ENCODE measurements around the gene HEXIM2. TPM values are rescaled to one million over a fixed set of nuclear protein-coding genes. Genes with fewer than 3 reads are reported as not detected.
A peak's percentile ranks its signal among the peaks of the same experiment; 100 is the strongest.

HEXIM2 gene, protein sequence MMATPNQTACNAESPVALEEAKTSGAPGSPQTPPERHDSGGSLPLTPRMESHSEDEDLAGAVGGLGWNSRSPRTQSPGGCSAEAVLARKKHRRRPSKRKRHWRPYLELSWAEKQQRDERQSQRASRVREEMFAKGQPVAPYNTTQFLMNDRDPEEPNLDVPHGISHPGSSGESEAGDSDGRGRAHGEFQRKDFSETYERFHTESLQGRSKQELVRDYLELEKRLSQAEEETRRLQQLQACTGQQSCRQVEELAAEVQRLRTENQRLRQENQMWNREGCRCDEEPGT
- total RNA-seq (10 to 100 TPM in 1 of 2 donors, 1 to 10 TPM in 1; 7.6 to 10.6 TPM), polyA plus RNA-seq (1 to 10 TPM; 4.3 to 6.5 TPM)
- long read RNA-seq, donor 1, partial matches to known transcripts = 0 of 4 reads
- long read RNA-seq, donor 1, other reads (novel, unspliced or antisense) = 0 of 4 reads
- long read RNA-seq, donor 2, partial matches to known transcripts = 0 of 7 reads
- long read RNA-seq, donor 2, other reads (novel, unspliced or antisense) = 0 of 7 reads
- long read RNA-seq, donor 3 = 0 reads
- long read RNA-seq, donor 4, partial matches to known transcripts = 0 of 3 reads
- long read RNA-seq, donor 4, other reads (novel, unspliced or antisense) = 0 of 3 reads
- long read RNA-seq, donor 5, partial matches to known transcripts = 0 of 1 reads
- long read RNA-seq, donor 5, other reads (novel, unspliced or antisense) = 0 of 1 reads

DNA sequence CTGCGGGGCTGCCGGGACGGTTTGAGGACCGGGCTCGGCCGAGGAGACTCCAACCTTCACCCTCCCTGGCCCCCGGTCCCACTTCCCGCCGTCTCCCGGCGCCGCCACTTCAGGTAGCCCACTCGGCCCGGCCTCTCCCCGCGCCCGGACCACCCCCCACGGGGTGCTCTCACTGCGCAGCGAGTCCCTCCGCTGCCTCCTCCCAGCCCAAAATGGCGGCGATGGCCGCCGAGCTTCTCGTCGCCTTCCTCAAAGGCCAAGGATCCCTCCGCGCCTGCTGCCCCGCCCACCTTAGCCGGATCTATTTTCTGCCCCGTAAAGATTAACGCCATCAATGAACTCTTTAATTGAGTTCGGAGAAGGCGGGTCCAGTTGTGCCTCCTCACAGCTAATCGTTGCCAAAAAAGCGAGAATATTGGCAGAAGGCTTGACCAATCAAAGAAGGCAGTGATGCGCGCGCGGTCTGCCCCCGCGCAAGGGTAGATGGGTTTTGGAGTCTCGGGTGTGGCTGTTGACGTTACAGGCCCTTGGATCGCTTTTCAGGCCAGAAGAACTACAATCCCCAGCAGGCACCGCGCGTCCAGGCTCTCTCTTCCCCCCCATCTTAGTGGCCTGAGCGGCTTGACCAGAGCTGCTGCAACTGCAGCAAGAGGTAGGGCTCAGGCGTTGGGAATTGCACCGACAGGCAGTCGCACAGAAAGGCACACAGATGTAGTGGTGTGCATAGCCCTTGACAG, at the start of gene HEXIM2:
TSS of gene HEXIM2 (plus strand) at position 588 of the 737 bp plus-strand sequence. CDS start 919 bp downstream, outside the sequence.
- Histone ChIP-seq H3K4me1 (ENCODE audit: control insufficient read depth in 5 of 5, insufficient read depth in 5 of 5, low read length in 5 of 5) (peaks cover 0 to 38% (median 19%) of the 10 kb centered on the region in 5 donors), H3K9me3 (ENCODE audit: control insufficient read depth in 4 of 4, insufficient read depth in 3 of 4, low read length in 3 of 4) (no peaks in the 10 kb centered on the region)
- whole genome bisulfite sequencing, 2 donors = 1% methylated on average over 44 to 53 of the region's 53 CpGs

DNA sequence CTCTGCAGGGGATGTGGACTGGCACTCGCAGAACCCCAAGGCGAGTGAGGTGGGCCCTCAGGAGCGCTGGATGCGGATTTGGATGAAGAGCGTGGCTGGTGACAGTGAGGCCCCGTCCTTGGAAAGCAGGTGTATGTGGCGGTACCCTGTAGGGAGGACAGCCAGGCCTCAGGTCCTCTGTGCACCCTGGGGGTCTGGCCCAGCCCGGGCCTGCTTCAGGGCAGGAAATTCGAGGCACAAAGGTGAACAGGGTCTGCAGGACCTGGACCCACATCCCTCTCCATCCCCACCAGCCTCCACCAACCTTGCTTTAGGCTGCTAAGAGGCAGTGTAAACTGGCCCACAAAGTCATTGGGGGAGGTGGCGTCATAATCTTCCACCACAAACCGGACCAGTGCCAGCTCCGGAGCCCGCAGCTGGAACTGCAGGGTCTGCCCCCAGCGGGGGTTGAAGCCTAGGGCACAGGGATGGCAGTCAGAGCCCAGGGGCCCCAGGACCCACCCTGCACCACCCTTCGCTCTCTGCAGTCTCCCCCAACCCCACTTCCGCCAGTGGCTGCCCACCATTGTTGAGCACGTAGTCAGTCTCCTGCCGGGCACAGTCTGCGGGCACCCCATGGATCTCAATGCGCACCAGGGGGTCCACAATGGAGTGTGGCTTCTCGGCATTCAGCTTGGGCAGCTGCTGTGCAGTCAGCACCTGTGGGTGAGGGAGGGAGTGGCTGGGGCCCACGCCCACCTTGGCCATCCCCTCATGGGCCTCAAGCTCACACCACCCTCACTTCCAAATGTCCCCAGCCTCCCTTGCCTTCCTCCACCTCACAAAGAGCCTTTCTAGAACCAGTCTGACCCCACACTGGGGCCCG, 48.9 kb upstream of the HEXIM2 start:
- H3K9me3 ChIP-seq (ENCODE audit: control insufficient read depth in 4 of 4, insufficient read depth in 3 of 4, low read length in 3 of 4) = no peaks in the 10 kb centered on the region
- peaks cover 0 to 2% (median 0%) of the 10 kb centered on the region in 5 donors for H3K4me1 ChIP-seq (ENCODE audit: control insufficient read depth in 5 of 5, insufficient read depth in 5 of 5, low read length in 5 of 5)
- H3K27me3 ChIP-seq (ENCODE audit: control insufficient read depth in 3 of 3, insufficient read depth in 3 of 3, low read length in 2 of 3) = no peaks in the 10 kb centered on the region
- H3K9ac ChIP-seq (ENCODE audit: insufficient read depth in 1 of 2, low read length in 2 of 2) = no peak overlapping the region
- DNase-seq (no peak), ATAC-seq (ENCODE audit: insufficient read depth, low FRiP score) (no peak)
- H3K36me3 ChIP-seq (ENCODE audit: control insufficient read depth in 4 of 4, insufficient read depth in 4 of 4, low read length in 4 of 4) = peaks cover 0 to 15% (median 4%) of the 10 kb centered on the region in 4 donors
- no peak overlapping the region for H3K4me3 ChIP-seq
- H3K27ac ChIP-seq (ENCODE audit: low read depth in 1 of 2, low read length in 1 of 2) = no peak overlapping the region
- WGBS, 2 donors = 95 to 96% methylated on average over 23 of the region's 23 CpGs
- TF ChIP-seq, protein P1, sequence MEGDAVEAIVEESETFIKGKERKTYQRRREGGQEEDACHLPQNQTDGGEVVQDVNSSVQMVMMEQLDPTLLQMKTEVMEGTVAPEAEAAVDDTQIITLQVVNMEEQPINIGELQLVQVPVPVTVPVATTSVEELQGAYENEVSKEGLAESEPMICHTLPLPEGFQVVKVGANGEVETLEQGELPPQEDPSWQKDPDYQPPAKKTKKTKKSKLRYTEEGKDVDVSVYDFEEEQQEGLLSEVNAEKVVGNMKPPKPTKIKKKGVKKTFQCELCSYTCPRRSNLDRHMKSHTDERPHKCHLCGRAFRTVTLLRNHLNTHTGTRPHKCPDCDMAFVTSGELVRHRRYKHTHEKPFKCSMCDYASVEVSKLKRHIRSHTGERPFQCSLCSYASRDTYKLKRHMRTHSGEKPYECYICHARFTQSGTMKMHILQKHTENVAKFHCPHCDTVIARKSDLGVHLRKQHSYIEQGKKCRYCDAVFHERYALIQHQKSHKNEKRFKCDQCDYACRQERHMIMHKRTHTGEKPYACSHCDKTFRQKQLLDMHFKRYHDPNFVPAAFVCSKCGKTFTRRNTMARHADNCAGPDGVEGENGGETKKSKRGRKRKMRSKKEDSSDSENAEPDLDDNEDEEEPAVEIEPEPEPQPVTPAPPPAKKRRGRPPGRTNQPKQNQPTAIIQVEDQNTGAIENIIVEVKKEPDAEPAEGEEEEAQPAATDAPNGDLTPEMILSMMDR (IDR thresholded peaks at IDR 0.05; ENCODE audit: control extremely low read depth, extremely low read depth) = no peak

More for the DNA sequence above, at the start of gene HEXIM2:
- H3K27me3 ChIP-seq (ENCODE audit: control insufficient read depth in 3 of 3, insufficient read depth in 3 of 3, low read length in 2 of 3) = no peaks in the 10 kb centered on the region
- peak within 1 kb of the TSS; percentile 98 to 100 for H3K27ac ChIP-seq (ENCODE audit: low read depth in 1 of 2, low read length in 1 of 2)
- H3K36me3 ChIP-seq (ENCODE audit: control insufficient read depth in 4 of 4, insufficient read depth in 4 of 4, low read length in 4 of 4) = peaks cover 0 to 9% (median 3%) of the 10 kb centered on the region in 4 donors
- peak within 1 kb of the TSS; percentile 90 for H3K4me3 ChIP-seq
- TF ChIP-seq, protein P1 (IDR thresholded peaks at IDR 0.05; ENCODE audit: control extremely low read depth, extremely low read depth) = no peak
- H3K9ac ChIP-seq (ENCODE audit: insufficient read depth in 1 of 2, low read length in 2 of 2) = peak within 1 kb of the TSS; percentile 97 to 98
- ATAC-seq (ENCODE audit: insufficient read depth, low FRiP score) = peak; percentile 95
- peak; percentile 99 to 100 (median 100) for DNase-seq

DNA sequence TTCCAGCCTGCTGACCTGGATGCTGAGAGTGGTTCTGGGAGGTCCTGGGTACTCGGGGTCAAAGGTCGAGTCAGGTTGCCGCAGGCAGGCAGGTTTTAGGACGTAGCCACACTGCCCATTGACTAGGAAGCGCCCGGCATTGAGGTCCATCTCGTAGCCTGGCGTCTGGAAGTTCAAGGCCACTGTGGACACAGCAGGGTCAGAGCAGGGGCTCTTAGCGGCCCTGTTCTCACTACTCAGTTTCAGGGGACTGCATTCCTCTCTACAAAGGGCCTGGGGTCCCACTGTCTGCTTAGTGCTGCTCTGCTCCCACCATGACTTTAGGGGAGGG, 48.3 kb upstream of the HEXIM2 start:
- H3K27ac ChIP-seq (ENCODE audit: low read depth in 1 of 2, low read length in 1 of 2) = no peak overlapping the region
- WGBS, 2 donors = 90 to 96% methylated on average over 9 of the region's 9 CpGs
- peaks cover 0 to 2% (median 0%) of the 10 kb centered on the region in 5 donors for H3K4me1 ChIP-seq (ENCODE audit: control insufficient read depth in 5 of 5, insufficient read depth in 5 of 5, low read length in 5 of 5)
- H3K36me3 ChIP-seq (ENCODE audit: control insufficient read depth in 4 of 4, insufficient read depth in 4 of 4, low read length in 4 of 4) = peaks cover 0 to 12% (median 3%) of the 10 kb centered on the region in 4 donors
- no peak for DNase-seq
- H3K4me3 ChIP-seq = no peak overlapping the region
- no peak for ATAC-seq (ENCODE audit: insufficient read depth, low FRiP score)
- no peak overlapping the region for H3K9ac ChIP-seq (ENCODE audit: insufficient read depth in 1 of 2, low read length in 2 of 2)
- TF ChIP-seq, protein P1 (IDR thresholded peaks at IDR 0.05; ENCODE audit: control extremely low read depth, extremely low read depth) = no peak
- no peaks in the 10 kb centered on the region for H3K27me3 ChIP-seq (ENCODE audit: control insufficient read depth in 3 of 3, insufficient read depth in 3 of 3, low read length in 2 of 3)
- H3K9me3 ChIP-seq (ENCODE audit: control insufficient read depth in 4 of 4, insufficient read depth in 3 of 4, low read length in 3 of 4) = no peaks in the 10 kb centered on the region

Data from lung (tissue), 16 donors.